NCI-H1417 (cell line): Measurements from ENCODE around the gene UNC45B.
"Not testable (repeated sequence)": the region's sequence is repeated elsewhere in the genome, so short reads cannot be mapped to it uniquely, and the experiment has no call there.

Source experiments
- DNase-seq, 3 experiments: peaks; one replicate each; lab custom pipeline; 2025; lab: John Stamatoyannopoulos, UW

Gene UNC45B, protein sequence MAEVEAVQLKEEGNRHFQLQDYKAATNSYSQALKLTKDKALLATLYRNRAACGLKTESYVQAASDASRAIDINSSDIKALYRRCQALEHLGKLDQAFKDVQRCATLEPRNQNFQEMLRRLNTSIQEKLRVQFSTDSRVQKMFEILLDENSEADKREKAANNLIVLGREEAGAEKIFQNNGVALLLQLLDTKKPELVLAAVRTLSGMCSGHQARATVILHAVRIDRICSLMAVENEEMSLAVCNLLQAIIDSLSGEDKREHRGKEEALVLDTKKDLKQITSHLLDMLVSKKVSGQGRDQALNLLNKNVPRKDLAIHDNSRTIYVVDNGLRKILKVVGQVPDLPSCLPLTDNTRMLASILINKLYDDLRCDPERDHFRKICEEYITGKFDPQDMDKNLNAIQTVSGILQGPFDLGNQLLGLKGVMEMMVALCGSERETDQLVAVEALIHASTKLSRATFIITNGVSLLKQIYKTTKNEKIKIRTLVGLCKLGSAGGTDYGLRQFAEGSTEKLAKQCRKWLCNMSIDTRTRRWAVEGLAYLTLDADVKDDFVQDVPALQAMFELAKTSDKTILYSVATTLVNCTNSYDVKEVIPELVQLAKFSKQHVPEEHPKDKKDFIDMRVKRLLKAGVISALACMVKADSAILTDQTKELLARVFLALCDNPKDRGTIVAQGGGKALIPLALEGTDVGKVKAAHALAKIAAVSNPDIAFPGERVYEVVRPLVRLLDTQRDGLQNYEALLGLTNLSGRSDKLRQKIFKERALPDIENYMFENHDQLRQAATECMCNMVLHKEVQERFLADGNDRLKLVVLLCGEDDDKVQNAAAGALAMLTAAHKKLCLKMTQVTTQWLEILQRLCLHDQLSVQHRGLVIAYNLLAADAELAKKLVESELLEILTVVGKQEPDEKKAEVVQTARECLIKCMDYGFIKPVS

DNA sequence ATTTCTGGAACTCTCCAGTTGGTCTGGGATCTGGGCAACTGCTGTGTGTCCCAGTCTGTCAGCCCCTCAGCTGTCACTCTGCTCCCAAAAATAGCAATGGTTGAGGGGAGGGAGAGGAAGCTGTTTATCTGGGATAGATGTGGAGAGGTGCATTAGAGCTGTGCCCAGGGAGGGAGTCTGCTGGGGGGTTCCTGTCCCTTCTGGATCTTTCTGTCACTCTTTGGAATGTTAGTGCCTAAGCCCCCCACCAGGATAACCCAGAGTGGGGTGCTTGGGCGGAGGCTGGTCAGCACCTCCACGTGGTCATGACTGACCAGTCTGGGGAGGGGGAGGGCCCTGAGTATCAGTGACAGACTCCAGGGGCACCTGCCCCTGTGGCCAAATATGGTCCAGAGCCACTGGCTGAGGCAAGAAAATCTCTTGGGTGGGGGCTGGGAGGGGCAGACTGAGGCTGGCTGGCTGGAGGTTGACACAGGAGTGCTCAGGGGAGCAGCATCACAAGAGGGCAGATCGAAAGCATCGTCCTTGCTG is at the start of gene UNC45B:
TSS of gene UNC45B (plus strand) at position 443 of the 531 bp plus-strand sequence. CDS start 447 bp downstream, outside the sequence.
- no peak for DNase-seq

DNA sequence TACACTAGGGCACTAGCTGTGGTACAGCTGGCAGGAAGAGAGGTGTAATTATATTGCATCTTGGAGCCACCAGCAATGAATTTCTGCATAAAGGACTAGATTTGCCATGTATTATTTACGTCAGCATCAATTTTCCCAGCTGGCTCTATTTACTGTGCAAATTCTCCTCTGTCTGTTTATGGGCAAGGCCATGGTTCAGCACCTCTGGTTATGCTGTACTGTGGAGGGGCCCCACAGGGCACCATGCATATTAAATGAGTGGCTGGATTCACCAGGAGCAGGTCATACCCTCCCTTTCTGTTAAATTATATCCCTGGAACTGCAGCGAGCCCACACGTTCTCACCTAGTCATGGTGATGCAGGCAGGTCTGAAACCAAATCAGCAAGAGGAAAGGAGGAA is 47.7 kb upstream of the UNC45B start:
- peak in 2 of 3 experiments; percentile 66 to 91 for DNase-seq

DNA sequence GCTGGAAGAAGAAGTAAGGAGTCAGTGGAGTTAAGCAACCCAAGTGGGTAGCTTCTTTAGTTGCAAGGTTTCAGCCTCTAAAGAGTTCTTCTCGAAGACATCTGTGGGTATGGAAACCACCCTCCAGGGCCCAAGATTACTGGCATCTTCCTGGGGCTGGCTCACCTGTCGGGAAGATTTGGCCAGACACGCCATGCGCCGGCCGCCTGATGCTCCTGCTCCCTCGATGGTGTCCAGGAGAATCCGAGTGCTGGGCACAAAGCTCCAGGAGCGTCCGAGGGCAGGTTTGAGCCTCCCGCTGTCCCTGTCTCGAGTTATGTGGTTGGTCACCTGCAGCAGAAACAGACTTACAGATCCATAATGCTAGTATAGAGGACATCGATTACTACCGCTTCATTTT is 46.6 kb upstream of the UNC45B start:
- no peak for DNase-seq

DNA sequence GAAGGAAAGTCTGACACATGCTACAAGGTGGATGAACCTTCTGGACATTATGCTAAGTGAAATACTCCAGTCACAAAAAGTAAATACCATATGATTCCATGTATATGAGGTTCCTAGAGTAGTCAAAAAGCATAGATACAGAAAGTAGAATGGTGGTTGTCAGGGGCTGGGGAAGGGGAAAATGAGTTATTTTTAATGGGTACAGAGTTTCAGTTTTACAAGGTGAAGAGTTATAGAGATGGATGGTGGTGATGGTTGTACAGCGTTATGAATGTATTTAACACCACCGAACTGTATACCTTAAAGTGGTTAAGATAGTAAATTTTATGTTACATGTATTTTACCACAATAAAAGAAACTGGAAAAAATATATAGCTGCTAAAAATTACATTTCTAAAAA is 45.9 kb upstream of the UNC45B start:
- no peak for DNase-seq

DNA sequence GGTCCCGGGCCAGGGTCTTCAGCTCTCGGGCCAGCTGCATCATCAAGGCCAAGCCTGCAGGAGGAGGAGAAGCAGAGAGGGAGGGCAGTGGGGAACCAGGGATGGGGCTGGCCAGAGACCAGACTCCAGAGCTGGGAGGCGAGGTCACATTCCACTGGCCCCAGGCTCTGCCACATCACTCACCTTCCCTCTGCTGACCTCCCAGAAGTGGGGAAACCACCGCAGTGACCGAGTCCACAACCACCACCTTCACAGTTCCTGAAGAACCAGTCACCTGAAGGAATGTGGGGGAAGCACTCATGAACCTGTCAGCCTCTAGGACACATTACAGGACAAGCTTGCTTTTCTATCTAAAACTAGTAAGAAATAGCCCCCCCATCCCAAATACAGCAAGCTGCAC is 44.3 kb upstream of the UNC45B start:
- DNase-seq: no peak

DNA sequence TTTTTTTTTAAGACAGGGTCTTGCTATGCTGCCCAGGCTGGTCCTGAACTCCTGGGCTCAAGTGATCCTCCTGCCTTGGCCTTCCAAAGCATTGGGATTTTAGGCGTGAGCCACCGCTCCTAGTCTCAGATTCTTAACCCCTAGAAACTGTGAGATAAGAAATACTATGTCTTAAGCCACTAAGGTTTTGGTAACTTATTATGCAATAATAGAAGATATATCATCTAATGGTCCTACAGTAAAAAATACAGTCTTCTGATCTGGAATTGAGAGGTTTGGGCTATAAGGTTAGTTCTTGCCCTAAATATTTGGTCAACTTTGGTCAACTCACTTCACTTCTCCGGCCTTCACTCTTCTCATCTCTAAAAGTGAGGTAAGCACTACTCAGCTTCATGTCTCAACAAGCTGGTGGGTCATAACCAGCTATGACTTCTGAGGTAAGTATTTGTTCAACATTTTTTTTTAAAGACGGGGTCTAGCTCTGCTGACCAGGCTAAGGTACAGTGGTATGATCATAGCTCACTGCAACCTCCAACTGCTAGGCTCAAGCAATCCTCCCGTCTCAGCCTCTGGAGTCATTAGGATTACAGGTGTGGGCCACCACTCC is 42.7 kb upstream of the UNC45B start:
- no peak for DNase-seq

DNA sequence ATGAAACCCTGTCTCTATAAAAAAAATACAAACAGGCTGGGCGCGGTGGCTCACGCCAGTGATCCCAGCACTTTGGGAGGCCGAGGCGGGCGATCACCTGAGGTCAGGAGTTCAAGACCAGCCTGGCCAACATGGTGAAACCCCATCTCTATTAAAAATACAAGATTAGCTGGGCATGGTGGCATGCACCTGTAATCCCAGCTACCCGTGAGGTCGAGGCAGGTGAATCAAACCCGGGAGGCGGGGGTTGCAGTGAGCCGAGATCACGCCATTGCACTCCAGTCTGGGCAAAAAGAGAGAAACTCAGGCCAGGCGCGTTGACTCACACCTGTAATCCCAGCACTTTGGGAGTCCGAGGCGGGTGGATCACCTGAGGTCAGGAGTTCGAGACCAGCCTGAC is 36.8 kb upstream of the UNC45B start:
- not testable (repeated sequence) for DNase-seq

DNA sequence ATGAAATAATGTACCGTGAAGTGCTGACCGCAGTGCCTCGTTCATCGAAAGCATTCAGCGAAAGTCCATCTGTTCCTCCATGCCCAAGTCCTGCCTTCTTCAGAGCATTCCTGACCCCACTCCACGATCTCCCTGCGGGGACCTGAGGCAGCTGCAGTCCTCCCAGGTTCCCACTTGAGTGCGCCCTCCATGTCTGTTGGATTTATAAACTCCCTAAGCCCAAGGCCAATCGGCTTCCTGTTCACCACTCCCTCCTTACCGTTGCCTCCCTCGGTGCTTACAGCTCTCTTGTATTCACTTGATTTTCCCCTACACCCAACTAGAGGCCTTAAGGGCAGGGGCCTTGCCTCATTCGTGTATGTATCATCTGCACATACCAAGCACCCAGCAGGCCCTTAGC is 30.8 kb upstream of the UNC45B start:
- no peak for DNase-seq

DNA sequence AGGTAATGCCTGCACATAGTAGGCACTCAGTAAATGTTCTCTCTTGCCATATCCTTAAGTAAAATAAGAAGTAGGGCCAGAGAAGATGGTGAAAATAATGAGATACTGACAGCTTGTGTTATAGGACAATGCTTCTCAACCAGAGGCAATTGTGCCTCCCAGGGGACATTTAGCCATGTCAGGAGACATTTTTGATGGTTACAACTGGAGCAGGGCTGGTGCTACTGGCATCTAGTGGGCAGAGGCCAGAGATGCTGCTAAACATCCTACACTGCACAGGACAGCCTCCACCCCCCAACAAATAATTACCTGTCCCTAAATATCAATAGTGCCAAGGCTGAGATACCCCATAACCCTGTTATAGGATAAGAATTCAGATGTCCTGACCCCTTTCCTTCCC is 29.6 kb upstream of the UNC45B start:
- peak in 2 of 3 experiments; percentile 13 to 28 for DNase-seq

DNA sequence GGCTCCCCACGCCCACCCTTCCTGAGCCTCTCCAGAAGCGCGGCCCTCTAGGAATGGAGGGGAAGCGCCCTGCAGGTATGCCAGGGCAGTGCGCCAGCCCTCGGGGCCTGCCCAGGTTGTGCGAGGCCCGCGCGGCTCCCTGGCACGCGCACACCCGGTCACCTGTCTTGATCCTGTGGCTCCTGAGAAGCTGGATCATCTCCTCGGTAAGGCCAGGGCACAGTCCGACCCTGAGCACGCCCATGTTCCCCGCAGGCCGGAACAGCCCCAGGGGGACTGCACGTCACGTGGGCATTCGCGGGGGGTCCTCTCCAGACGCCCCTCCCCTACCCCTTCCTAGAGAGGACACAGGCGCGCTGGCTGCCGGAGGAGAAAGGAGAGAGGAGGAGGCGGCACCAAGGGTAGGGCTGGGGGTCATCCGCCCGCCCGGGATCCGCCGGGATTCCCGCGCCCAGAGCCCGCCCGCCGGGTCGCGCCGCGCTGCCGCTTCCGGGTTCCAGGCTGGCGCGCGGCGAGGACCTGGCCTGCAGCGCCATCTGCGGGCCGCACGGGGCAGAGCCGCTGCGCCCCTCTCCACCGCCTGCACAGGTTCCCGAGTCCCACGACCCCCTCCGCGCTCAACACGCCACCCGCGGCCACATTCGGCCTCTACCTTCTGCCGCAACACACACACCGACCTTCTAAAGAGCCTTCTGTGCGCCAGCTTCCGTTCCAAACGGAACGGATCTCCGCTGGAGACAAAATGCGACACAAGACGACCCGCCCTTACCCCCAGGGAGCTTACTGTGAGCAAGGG is 28.0 kb upstream of the UNC45B start, which contains the start of gene RAD51D:
TSS of gene RAD51D (minus strand) at position 491 of the 796 bp plus-strand sequence. CDS start at position 244, 247 bp downstream.
- peak; percentile 79 to 95 (median 89) for DNase-seq

DNA sequence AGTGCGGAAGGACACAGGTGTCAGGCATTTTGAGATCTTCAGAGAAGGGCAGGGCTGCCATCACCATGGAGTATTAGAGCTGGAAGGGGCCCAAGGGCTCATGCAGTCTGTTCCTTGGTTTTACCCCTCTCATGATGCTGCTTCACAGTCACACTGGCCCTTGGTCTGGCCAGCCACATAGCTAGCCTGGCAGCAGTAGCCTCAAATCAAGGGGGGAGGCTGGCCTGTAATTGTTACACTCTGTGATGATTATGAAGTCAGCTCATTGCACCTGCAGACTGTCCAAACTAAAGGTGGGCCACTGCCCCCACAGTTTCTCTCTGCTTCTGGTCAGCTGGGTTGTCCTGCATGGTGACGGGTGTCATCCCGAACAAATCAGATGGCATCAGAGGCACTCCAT is 26.3 kb upstream of the UNC45B start, which contains the start of gene FNDC8:
TSS of gene FNDC8 (plus strand) at position 301 of the 400 bp plus-strand sequence. CDS start at position 380, 79 bp downstream.
- DNase-seq: no peak

DNA sequence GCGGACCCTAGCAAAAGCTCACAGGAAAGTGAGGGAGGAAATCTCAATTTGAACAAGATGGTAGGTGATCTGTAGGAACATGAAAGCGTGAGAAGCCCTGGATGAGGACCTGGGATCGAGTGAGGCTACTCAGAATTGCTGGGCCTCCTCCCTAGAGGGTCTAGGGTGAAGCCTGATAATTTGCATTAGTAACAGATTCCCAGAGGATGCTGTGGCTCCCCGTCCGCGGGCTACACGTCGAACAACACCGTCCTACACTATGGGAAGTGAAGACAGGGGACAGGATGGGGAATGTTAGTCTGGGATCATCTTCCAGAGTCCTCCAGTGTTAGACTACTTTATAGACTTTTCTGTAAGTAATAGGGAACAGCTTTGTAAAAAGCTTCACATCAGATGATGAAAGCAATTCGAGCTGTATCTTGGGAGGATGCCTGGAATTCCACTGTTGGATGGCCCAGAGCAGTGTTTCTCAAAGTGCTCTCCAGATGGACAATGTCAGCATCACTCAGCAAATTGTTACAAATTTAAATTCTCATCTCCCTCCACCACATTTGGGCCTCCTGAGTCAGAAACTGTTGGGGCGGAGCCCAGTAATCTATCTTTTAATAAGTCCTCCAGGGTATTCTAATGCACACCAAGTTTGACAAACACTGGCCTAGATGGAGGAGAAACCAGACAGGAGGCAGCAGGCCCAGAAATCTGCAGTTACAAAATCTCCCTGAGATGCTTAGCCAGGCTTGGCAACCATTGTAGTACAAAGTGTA is 19.7 kb upstream of the UNC45B start:
- no peak for DNase-seq

DNA sequence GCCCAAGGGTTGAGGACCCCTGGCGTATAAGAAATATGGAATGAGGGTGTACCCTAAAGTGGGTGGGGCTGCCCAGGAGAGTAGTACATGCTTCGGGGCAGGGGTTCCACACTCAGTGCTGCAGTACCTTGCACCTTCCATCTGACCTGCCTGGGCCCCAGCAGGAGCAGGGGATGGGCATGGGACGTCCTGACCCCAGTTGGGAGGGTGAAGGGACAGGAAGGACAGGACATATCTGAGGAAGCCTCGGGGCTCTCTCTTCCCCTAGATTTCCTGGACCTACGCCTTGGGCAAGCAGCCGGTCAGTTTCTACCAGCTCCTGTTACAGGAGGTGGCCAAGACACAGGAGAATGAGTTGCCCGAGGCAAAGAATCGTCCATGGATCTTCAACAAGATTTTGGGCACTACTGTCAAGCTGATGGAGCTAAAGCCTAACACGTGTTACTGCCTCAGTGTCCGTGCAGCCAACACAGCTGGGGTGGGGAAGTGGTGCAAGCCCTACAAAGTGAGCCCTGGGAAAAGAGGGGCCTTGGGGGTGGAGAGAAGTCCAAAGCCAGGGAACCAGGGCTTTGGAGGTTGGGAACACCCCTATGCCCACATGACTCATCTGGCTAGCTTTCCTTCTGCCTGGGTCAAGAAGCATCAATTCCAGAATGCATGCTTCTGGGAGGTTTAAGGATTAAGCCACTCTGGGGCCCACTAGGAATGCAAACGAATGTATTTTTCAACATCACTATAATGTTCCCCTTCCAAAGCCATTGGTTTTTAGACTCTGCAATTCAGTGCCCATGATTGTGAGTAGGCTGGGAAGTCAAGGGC is 18.3 kb upstream of the UNC45B start:
- no peak for DNase-seq

DNA sequence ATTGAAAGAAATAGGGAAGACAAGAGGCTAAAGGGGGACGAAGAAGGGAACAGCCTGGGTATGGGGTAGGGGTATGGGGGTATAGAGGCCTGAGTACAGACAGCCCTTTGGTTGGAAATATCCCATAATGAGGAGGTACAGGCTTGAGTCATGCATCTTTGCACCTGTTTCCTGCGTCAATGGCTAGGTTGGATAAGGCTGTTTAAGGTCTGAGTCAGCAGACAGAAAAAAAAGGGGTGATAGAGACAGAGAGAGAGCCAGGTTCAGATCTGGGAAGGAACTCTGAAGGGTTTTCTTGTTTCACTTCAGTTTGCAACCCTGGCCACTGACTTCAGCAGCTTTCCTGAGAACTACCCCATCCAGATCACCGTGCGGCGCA is 17.7 kb upstream of the UNC45B start:
- no peak for DNase-seq

DNA sequence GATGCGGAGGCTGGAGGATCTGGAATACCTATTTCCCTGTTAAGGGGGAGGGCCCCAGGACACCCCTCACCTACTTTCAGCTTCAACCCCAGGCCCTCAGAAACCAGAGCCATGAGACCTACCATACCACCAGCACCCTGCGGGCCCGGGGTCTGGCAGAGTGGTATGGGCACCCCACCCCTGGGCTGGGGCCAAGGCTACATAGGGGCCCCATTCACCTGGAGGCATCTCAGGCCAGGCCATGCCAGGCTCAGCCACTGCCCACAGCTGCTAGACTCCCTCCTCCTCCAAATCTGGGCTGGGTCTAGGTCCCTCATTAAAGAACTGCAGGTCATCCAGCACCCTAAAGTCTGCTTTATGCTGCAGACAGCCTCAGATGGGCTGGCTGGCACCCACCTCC is 17.2 kb upstream of the UNC45B start:
- no peak for DNase-seq

DNA sequence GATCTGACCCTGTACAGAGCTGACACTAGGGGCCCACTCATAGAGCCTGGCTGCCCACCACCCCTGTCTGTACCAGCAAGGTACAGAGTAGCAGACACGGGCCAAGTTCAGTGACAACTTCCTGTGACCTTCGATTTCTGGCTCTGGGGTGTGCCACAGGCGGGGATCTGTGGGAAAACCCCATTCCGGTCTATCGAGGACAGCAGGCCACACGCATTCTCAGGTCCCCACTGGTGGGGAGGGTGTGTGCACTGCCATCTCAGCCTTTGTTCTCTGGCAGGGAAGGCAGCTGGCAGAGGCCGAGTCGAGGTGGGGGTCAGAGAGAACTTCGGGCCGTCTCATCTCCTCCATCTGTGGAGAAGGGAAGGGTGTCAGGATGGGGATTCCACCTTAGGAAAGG is 15.5 kb upstream of the UNC45B start:
- no peak for DNase-seq

DNA sequence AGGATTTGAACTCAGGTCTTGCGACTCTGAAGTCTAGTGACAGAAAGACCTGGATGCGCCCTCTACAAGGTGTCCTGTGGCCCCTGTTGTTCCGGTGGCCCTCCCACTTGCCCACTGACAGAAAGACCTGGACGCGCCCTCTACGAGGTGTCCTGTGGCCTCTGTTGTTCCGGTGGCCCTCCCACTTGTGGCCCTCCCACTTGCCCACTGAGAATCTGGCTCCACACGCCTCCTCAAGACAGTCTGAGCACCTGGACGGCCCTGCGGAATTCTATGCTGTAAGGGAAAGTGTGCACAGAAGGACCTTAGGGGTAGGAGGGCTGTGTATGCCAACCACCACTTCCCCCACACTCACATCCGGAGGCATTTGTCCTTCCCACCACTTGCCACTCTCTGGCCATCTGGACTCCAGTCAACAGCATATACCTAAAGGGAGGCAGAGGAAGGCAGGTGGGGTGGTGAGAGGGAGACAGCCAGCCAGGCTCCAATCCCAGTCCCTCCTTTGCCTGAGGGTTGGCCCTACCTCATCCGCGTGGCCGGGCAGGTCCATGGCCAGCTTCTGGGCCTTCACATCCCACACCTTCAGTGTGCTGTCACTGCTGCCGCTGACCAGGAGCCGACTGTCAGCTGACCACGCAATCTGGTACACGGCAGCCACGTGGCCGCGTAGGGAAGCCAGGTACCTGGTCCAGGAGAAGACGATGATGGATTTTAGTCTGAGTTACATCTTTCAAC is 14.6 kb upstream of the UNC45B start:
- no peak for DNase-seq

DNA sequence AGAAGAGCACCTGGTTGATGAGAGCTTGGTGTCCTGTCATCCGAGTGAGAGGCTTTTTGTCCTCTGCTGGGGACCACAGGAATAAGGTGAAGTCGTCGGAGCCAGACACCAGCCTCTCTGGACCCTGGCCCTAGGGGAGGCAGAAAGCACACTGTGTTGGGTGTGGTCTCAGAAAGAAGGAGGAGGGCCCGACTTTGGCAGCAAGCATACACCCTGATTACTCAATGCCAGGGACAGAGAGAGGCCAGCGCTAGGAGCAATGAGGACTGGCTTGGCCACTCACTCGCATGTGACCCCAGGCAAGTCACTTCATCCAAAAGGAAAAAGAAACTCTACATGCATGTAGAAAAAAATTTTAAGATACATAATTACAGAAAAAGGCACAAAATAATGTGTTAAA is 12.3 kb upstream of the UNC45B start:
- no peak for DNase-seq

DNA sequence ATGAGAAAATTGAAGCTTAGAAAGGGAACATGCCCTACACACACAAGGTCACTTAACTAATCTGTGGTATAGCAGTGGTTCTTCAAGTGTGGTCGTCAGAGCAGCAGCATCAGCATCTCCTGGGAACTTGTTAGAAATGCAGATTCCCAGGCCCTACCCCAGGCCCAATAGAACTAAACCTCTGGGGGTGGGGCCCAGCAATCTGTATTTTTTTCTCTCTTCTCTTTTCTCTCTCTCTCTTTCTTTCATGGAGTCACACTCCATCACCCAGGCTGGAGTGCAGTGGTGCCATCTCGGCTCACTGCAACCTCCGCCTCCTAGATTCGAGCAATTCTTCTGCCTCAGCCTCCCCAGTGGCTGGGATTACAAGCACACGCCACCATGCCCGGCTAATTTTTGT is 9.4 kb upstream of the UNC45B start:
- DNase-seq: no peak
